Fibroblast of lung (primary cell): Measurements from ENCODE around the gene OTOP2.

Experiments
- EZH2 ChIP-seq: IDR thresholded peaks from 2 replicates; pipeline ENCODE4 v1.5.1; 2012; ENCODE audit warnings: low read length, control low read depth, mild to moderate bottlenecking; ENCODE audit errors: missing control alignments
- TF ChIP-seq, protein P1 (sequence below), 2 donors: IDR thresholded peaks in 1 of 2; conservative IDR thresholded peaks in 1 of 2; 1 replicate in 1 of 2; 2 replicates in 1 of 2; pipeline ENCODE4 v1.5.1; 2011 to 2012; ENCODE audit warnings: low read length in 2 of 2, control low read depth in 1 of 2, inconsistent platforms in 1 of 2, low read depth in 1 of 2, mild to moderate bottlenecking in 1 of 2

DNA sequence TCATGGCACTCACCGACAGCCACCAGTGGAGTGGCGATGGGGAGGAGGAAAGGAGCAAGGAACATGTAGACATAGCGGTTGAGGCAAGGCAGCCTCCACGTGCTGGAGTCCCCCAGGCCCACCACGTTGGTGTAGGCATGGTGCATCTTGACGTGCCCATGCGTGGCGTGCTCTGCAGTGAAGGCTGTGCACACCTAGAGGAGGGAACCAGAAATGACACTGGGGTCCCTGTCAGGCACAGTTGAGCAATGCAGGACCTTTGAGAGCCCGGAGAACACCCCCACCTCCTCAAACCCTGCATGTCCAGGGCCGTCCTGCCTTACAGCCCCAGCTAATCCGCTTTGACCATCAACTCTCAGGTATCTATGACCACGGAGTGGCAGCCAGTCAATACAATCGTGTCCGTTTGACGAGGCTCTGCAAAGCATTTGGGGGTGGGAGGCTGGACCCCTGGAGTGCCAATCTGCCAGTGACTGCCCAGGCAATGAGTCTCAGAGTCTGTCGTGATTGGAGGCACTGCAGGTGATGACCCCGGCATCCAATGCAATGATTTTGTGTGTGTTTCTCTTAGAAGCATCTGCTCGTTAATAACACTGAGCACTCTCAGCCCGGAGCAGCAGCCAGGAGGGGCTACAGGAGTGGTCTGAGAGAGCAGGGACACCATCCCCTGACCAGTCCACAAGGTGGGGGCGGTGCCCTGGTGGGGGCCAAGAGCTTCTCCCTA lies 41.4 kb upstream of the OTOP2 start:
- TF ChIP-seq, protein P1, sequence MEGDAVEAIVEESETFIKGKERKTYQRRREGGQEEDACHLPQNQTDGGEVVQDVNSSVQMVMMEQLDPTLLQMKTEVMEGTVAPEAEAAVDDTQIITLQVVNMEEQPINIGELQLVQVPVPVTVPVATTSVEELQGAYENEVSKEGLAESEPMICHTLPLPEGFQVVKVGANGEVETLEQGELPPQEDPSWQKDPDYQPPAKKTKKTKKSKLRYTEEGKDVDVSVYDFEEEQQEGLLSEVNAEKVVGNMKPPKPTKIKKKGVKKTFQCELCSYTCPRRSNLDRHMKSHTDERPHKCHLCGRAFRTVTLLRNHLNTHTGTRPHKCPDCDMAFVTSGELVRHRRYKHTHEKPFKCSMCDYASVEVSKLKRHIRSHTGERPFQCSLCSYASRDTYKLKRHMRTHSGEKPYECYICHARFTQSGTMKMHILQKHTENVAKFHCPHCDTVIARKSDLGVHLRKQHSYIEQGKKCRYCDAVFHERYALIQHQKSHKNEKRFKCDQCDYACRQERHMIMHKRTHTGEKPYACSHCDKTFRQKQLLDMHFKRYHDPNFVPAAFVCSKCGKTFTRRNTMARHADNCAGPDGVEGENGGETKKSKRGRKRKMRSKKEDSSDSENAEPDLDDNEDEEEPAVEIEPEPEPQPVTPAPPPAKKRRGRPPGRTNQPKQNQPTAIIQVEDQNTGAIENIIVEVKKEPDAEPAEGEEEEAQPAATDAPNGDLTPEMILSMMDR (conservative IDR thresholded peaks at IDR 0.05 in 1 of 2, IDR thresholded peaks at IDR 0.05 in 1 of 2; ENCODE audit: low read depth in 1 of 2, low read length in 2 of 2), result no peak
- TF ChIP-seq EZH2, result no peak
